Muscle of arm (tissue), 12 donors: ENCODE measurements around the gene LIN7B. TPM values are rescaled to one million over a fixed set of nuclear protein-coding genes. Genes with fewer than 3 reads are reported as not detected.
"Not testable (repeated sequence)": the region's sequence is repeated elsewhere in the genome, so short reads cannot be mapped to it uniquely, and the experiment has no call there.

Experiments
- DNase-seq: peaks from one replicate; pipeline ENCODE4 v3.0.0-alpha.2; 2013
- polyA plus RNA-seq, 12 donors: library from polyadenylated mRNA; unstranded; fragments of 120-200 nt; gene quantifications; one replicate each; pipeline ENCODE4 v1.2.1, GENCODE V29; 2013; ENCODE audit not compliant: insufficient read length in 12 of 12

LIN7B gene
- polyA plus RNA-seq, 12 donors, result 9.1 to 14.9 (median 11.5) TPM; not detected in 2

DNA sequence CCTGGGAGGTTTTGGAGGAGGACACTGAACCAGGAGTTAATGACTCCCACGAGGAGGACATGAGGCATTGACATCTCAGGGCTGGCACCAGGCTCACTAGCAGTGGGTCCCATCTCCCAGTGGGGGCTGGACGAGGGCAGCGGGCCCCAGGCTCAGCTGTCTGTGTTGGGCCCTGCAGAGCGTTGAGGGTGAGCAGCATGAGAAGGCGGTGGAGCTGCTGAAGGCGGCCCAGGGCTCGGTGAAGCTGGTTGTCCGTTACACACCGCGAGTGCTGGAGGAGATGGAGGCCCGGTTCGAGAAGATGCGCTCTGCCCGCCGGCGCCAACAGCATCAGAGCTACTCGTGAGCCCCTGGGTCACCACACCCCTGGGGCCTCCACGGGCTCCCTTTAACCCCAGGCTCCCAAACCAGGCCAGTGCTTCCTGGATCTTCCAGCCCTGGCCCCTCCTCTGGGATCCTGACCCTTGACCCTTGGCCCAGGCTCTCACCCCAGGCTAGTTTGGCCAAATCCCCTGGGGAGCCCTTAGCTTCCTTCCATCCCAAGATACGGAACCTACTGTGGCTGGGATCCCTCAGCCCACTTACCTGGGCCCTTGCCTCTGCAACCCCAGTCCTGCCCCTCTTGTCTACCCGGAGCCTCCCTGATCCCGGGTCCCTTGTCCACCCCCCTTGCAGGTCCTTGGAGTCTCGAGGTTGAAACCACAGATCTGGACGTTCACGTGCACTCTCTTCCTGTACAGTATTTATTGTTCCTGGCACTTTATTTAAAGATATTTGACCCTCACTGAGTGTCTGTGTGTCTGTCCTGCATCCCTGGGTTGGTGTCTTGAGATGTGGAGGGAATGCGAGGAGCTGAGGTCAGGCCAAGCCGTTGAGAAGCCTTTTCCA is 3.8 kb downstream of the LIN7B start:
- no peak for DNase-seq

DNA sequence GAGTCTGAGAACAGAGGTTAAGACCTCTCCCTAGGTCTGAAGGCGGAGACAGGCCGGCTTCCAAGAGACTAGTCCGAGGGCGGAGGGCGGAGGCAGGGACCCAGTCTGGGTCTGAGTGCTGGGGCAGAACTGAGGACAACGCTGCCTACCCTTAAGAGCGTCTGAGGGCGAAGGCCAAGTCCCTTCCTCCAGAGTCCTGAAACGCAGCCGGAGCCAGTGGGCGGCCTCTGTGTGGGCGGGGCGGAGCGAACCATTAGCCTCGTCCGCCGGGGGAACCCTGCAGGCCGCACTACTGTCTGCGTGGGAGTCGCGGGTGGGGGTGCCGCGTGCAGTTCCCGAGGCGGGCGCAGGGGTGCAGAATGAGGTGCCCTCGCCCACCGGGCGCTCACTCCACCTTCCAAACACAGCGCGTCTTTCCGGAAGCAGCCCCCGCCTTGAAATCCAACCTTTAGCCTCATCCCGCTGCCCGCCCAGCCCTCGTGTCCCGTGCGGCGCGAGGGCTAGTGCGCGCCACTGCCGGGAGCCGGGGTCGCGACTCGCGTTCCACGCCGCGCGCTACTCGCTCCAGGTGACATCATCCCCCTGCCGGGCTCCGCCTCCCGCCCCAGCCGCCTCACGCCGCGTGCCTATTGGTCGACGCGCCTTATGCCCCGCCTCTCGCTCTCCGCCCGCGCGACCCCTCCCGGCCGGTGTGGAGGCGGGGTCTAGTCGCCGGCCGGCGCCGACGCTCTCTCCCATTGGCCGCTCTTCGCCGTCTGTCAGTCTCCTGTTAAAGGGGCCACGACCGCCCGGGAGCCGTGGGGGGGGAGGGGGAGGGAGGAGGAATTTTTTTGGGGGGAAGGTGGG is 4.6 kb downstream of the LIN7B start, which contains the start of gene C19orf73:
Gene C19orf73 (minus strand): TSS at position 579 of the 846 bp plus-strand sequence. CDS start 121 bp downstream, at position 458.
- peak; percentile 94 for DNase-seq

DNA sequence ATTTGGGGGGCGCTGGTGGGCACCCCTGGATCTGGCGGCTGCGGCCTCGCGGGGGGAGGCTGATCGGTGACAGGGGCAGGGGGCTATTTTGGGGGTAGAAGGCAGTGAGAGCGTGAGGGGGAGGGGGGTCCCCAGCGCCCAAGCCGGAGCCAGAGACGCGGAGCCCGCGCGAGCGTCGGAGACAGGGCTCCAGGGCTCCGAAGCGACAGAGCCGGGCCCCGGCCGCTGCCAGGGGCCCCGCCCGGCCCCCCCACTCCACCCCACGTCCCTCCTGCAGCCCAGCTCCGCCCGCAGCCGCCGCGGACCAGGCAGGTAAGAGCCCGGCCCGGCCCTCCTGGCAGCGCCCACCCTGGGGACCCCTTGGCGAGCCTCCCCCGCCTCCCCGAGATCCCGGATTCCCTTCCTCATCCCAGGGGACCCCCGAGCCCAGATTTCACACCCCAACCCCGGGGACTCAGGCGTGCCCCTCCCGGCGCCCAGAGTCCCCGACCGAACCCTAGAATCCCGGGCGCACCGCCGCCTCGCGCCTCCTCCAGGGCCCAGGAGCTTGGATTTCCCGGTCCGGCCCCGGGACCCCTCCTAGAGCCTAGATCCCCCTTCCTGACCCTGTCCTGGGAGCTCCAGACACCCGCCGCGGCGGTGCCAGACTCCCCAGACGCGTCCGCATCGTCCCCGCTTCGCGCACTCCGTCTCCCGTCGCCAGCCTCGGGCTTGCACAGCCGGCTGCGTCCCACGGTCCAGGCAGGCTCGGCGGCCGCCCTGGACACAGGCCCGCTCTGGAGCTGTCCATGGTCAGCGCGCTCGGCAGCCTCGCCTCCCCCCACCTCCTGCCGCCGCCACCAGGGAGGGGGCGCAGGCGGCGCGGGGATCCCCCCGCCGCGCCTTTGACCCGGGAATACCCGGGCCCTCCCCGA is 5.5 kb downstream of the LIN7B start, which contains the start of gene PPFIA3:
Gene PPFIA3 (plus strand): TSS at position 134 of the 914 bp plus-strand sequence. CDS start 8,330 bp downstream, outside the sequence.
- DNase-seq, result peak; percentile 72

DNA sequence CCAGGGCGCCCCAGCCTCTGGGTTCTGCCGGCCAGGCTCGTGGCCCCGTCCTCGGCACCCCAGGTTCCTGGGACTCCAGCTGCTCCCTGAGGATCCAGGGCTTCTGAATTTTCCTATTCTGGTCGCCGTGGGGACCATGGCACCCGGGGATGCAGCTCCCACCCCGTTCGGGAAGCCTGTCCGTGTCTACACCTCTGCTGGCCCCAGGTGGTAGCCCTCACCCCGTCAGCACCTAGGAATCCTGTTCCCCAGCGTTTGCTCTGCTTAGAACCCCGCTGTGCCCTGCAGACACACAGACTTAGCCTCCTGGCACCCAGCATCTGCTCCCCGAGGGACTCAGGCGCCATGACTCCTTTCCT is 6.1 kb downstream of the LIN7B start:
- DNase-seq, result no peak

DNA sequence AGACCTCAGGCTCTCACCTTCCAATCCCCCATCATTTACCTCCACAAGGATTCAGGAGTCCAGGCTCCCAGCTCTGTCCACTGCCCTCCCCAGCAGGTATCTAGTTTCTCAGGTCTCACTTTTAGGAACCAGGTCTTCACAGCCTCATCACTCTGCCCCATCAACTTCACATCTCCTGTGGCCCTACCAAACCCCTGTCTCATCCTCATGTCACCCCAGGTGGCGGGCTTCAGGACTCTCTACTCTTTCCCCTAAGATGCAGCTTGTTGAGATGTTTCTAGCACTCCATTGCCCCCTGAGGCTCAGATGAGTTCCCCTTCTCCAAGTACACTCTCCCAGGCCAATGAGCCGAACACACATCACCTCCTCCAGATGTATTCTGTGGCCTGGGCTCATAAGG is 6.7 kb downstream of the LIN7B start:
- DNase-seq, result no peak

DNA sequence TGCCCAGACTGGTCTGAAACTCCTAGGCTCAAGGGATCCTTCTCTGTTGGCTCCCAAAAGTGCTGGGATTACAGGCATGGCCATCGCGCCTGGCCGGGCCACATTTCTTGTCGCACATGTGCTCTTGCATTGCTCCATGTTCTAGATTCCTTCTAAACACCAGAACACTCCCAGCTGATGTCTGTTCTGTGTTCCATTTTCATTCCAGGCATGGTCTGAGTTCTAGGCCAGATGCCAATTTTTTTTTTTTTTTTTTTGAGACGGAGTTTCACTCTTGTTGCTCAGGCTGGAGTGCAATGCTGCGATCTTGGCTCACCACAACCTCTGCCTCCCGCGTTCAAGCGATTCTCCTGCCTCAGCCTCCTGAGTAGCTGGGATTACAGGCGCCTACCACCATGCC is 7.7 kb downstream of the LIN7B start:
- not testable (repeated sequence) for DNase-seq

DNA sequence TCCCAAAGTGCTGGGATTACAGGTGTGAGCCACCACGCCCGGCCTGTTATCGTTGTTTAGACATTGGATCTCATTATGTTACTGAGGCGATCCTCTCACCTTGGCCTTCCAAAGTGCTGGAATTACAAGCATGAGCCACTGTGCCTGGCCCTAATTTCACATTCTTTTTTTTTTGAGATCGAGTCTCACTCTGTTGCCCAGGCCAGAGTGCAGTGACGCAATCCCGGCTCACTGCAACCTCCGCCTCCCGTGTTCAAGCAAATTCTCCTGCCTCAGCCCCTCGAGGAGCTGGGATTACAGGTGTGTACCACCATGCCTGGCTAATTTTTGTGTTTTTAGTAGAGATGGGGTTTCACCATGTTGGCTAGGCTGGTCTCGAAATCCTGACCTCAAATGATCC is 9.1 kb downstream of the LIN7B start:
- DNase-seq, result not testable (repeated sequence)

DNA sequence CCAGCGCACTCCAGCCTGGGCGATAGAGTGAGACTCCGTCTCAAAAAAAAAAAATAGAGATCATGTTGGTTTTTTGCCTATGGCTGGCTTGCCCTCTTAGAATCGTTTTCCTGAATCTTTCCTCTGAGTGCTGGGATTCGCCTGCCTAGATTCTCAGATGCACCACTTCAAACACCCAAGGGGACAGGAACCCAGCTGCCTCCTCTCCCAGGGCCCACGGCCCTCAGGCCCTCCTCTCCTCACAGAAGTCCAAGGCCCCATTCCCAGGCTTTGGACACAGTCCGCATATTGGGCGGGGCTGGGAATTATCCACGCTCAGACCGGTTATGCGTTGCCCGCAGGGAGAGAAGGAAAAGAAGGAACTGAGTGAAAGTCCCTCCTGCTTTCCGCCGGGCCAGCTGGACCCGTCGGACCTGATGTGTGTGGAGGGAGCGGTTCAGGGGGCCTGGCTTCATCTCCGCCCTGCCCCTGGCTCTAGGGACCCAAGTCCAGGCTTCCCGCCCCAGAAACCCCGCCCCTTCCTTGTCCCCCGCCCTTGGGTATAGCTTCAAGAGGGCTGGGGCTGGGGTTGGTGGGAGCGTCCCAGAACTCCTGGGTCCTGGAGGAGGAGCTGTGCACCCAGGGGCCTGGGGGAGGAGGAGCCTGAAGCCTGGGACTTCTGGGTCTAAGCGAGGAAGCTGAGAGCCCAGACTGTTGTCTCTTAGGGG is 11.0 kb downstream of the LIN7B start:
- DNase-seq, result no peak

DNA sequence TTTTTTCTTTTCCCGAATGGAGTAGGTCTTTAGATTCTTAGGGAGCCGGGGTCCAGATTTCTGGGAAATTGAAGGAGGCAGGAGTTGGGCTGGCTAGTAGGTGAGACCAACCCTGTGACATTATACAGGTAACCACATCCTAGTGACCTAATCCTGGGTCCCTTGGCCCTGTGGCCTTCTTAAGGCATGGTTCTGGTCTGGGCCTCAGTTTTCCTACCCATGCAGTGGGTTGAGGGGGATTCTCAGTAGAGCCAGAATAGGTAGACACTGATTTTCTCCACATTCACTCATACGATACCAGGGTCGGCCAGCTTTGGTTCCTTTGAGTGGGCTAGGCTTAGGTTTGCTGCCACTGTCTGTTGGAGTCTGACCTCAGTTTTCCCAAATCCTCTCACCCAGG is 12.4 kb downstream of the LIN7B start:
- DNase-seq, result no peak

DNA sequence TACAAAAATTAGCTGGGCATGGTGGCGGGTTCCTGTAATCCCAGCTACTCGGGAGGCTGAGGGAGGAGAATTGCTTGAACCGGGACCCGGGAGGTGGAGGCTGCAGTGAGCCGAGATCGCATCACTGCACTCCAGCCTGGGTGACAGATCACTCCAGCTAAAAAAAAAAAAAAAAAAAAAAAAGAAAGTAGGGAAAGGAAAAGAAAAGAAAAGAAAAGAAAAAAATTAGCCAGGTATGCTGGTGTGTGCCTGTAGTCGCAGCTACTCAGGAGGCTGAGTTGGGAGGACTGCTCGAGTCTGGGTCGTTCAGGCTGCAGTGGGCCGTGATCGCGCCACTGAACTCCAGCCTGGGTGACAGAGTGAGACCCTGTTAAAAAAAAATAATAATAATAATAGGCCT is 13.1 kb downstream of the LIN7B start:
- not testable (repeated sequence) for DNase-seq

DNA sequence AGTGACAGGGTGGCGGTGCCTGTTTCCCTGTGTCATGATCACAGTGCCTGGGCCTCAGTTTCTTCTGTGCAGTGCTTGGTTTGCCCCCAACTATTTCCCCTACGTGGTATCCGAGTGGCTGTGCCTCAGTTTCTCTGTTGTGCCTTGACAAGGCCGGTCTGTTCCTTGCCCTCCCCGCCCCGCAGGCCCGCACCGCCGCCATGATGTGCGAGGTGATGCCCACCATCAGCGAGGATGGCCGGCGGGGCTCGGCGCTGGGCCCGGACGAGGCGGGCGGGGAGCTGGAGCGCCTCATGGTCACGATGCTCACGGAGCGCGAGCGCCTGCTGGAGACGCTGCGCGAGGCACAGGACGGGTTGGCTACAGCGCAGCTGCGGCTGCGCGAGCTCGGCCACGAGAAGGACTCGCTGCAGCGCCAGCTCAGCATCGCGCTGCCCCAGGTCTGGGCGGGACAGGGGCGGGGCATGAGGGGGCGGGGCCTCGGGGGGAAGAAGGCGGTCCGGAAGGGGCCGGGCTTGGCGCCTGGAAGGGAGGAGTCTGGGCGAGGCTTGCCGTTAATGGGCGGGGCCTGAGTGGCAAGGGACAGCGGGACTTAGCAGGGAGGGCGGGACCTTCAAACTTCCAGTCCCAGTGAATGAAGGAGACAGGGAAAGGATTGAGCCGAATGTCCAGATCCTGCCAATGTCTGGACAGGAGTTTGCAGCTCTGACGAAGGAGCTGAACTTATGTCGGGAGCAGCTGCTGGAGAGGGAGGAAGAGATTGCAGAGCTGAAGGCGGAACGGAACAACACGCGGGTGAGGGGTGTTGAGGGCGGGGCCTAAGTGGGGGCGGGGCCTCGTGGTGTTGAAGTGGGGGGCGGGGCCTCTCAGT is 13.7 kb downstream of the LIN7B start:
- DNase-seq, result peak; percentile 97

DNA sequence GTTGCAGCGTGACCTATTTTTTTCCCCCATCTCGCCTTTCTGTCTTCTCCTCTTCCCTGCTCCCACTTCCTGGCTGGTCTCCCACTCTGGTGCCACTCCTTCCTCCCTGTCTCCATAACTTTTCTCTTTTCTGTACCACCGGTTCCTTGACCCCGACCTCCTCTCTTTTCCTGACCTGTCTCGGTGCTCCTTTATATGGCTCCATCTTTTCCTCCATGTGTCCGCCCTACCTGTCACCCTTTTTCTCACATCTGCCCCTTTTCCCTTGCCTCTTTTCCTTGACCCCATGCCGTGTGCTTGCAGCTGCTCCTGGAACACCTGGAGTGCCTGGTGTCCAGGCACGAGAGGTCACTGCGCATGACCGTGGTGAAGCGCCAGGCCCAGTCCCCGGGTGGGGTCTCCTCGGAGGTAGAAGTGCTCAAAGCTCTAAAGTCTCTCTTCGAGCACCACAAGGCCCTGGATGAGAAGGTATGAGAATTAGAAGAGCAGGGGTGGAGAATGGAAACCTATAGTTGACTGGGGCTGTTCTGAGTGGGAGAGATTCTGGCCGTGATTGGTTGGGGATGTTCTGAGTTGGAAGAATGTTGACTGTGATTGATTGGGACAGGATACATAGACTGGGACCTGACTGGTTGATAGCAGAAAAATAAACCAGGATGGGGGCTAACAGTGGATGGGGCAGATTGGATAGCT is 14.5 kb downstream of the LIN7B start:
- no peak for DNase-seq

DNA sequence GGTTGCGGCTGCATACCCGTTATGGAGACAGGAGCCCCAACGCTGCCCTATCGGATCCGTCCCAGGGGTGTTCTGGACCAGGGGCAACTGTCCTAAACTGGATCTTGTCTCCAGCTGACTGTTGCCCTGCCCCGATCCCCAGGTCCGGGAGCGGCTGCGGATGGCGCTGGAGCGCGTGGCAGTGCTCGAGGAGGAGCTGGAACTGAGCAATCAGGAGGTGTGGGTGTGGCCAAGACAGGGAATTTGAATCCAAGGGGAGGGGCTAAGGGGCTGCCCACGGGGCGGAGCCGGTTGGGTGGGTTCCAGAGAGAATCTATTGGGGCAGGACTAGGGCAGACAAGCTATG is 15.0 kb downstream of the LIN7B start:
- no peak for DNase-seq

DNA sequence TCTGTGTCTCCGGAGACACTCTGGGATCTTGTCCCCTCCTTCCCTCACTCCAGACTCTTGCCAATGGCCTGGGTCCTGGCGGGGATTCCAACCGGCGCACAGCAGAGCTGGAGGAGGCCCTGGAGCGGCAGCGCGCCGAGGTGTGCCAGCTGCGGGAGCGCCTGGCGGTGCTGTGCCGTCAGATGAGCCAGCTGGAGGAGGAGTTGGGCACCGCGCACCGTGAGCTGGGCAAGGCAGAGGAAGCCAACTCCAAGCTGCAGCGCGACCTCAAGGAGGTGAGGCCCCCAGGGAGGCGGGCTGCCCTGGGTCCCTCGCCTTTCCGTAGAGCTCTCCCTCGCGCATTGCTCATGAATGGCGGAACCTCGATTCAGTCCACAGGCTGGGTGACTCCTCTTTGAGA is 16.2 kb downstream of the LIN7B start:
- no peak for DNase-seq

DNA sequence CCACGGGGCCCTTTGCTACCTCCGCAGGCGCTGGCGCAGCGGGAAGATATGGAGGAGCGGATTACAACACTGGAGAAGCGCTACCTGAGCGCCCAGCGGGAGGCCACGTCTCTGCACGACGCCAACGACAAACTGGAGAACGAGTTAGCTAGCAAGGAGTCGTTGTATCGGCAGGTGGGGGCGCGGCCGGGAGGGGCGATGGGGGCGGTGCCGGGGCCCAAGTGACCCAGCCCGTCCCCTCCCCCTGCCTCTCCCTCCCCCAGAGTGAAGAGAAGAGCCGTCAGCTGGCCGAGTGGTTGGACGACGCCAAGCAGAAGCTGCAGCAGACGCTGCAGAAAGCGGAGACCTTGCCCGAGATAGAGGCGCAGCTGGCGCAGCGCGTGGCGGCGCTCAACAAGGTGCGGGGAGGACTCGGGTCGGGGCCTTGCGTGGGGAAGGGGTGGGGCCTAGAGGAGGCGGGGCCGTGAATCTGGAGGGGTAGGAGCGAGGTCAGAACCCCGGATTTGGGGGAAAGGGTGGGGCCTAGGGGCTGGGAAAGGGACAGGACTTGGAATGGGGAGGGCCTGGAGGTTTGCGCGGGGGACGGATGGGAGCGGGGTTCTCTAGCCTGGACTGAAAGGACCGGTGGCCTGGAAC is 18.9 kb downstream of the LIN7B start:
- no peak for DNase-seq

DNA sequence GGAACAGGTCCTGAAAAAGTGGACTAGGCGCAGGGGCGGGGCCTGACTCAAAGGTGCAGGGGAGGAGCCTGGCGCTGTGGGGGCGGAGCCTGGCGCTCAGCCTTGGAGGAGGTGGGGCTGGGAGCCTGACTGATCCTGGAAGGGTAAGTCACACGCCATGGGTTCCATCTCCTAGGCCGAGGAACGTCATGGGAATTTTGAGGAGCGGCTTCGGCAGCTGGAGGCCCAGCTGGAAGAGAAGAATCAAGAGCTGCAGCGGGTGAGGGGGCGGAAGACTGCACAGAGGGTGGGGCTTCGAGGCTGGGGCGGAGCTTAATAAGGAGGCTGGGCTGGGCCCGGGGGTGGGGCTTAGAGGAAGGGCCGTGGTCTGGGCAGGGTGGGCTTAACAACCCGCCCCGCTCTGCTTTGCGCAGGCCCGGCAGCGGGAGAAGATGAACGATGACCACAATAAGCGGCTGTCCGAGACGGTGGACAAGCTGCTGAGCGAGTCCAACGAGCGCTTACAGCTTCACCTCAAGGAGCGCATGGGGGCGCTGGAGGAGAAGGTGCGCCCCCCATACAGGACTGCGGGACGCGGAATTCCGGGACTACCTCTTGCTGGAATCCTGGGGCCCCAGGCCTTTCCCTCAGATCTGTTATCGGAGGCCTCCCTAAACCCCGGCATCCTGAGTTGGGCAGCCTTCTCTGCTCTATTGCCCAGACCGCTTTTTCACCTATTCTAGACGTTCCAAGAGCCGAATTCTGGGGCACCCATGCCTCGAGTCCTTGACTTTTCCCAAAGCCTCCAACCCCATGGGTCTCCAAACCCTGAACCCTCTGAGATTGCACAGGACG is 19.7 kb downstream of the LIN7B start:
- peak; percentile 67 for DNase-seq

DNA sequence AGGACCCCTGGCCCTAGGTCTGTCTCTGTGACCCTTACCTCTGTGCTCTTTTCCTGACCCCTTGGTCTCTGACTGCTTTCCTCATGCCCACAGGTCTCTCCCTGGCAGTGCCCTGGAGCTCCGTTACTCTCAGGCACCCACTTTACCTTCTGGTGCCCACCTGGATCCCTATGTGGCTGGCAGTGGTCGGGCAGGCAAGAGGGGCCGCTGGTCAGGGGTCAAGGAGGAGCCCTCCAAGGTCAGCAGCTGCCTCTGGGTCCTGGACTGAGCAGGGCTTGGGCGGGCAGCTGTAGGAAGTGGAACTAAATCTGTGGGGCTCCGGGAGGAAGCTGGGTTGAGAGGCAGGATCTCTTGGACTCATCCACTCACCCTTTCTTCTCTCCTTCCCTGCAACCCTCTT is 21.5 kb downstream of the LIN7B start:
- DNase-seq, result no peak

DNA sequence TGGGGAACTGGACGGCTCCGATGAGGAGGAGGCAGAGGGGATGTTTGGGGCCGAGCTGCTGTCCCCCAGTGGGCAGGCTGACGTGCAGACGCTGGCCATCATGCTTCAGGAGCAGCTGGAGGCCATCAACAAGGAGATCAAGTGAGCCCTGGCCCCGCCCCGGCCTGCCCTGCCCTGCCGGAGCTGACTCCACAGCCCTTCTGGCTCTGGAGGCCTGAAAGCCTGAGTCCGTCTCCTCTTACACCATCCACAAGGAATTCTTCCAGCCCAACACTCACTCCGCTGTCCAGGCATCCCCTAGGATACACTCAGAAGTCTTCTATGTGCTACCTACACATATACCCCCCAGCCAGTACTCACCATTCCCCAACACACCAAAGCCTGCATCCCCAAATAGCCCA is 22.6 kb downstream of the LIN7B start:
- no peak for DNase-seq
